Spinal cord (tissue), 10 donors: ENCODE measurements around the gene CBARP. TPM values are rescaled to one million over a fixed set of nuclear protein-coding genes. Genes with fewer than 3 reads are reported as not detected.

Experiments
- DNase-seq, 6 donors: peaks; one replicate each; pipeline versions ENCODE4 v3.0.0 to v3.0.0-alpha.2; 2013 to 2015; ENCODE audit warnings: low spot score in 6 of 6, low read depth in 4 of 6
- H3K27ac ChIP-seq: one replicate; pipeline ENCODE4 v1.5.1; 2013; ENCODE audit warnings: low read depth, low read length, control low read depth
- H3K27me3 ChIP-seq: one replicate; pipeline ENCODE4 v1.6.1; 2013; ENCODE audit warnings: low read length; ENCODE audit not compliant: control insufficient read depth, insufficient read depth
- H3K36me3 ChIP-seq: one replicate; pipeline ENCODE4 v1.6.1; 2013; ENCODE audit warnings: low read length; ENCODE audit not compliant: control insufficient read depth, insufficient read depth
- H3K4me1 ChIP-seq: one replicate; pipeline ENCODE4 v1.6.1; 2013; ENCODE audit warnings: low read length; ENCODE audit not compliant: control insufficient read depth, insufficient read depth
- H3K4me3 ChIP-seq: one replicate; pipeline ENCODE4 v1.5.1; 2013; ENCODE audit warnings: low read depth, low read length, control low read depth
- H3K9me3 ChIP-seq: one replicate; pipeline ENCODE4 v1.6.1; 2013; ENCODE audit warnings: low read length; ENCODE audit not compliant: control insufficient read depth, insufficient read depth
- WGBS: methylation state at CpG from one replicate; pipeline ENCODE4 v1.1.5; 2013; ENCODE audit warnings: missing lambda C conversion rate; ENCODE audit not compliant: insufficient coverage; 5-methylcytosine and 5-hydroxymethylcytosine counted together
- long read RNA-seq, 4 donors: transcript quantifications; one replicate each; lab custom pipeline, GENCODE V29; 2026
- polyA plus RNA-seq, 2 donors: library from polyadenylated mRNA; unstranded; fragments of 120-200 nt; gene quantifications; one replicate each; pipeline ENCODE4 v1.2.1, GENCODE V29; 2013; ENCODE audit not compliant: insufficient read length in 2 of 2
- total RNA-seq, 2 donors: library from RNA; depleted of rRNA in 1 of 2; stranded (reverse); fragments of 120-200 nt in 1 of 2; fragments of >200 nt in 1 of 2; gene quantifications; one replicate each; pipeline versions ENCODE4 v1.2.3 to v1.2.4, GENCODE V29; 2013 to 2014
- donor health status: healthy.

Gene CBARP
- total RNA-seq, result 1 to 10 TPM; 2.7 to 4.6 TPM
- 10 to 100 TPM; 35.4 to 38.6 TPM for polyA plus RNA-seq
- long read RNA-seq, donor 1, full-length matches to known transcripts, result 2 of 583 reads
- long read RNA-seq, donor 1, partial matches to known transcripts, result 568 of 583 reads
- long read RNA-seq, donor 1, other reads (novel, unspliced or antisense), result 13 of 583 reads
- long read RNA-seq, donor 2, partial matches to known transcripts, result 419 of 481 reads
- long read RNA-seq, donor 2, other reads (novel, unspliced or antisense), result 61 of 481 reads
- long read RNA-seq, donor 3, partial matches to known transcripts, result 392 of 411 reads
- long read RNA-seq, donor 3, other reads (novel, unspliced or antisense), result 17 of 411 reads
- long read RNA-seq, donor 4, partial matches to known transcripts, result 2,004 of 2,406 reads
- long read RNA-seq, donor 4, other reads (novel, unspliced or antisense), result 402 of 2,406 reads

- under 1% methylated on average over 87 of the region's 87 CpGs for WGBS
Measured at GRCh38 chr19:1237754-1238368, at the start of gene CBARP. CBARP (minus strand) TSS chr19:1238005; CDS start chr19:1236100, 1,905 bp downstream.

GRCh38 chr19:1286487-1287353, 48.9 kb upstream of the CBARP start:
- no peaks in the 10 kb centered on the region for H3K9me3 ChIP-seq
- no peak overlapping the region for H3K27ac ChIP-seq
- H3K36me3 ChIP-seq, result peaks cover 49% of the 10 kb centered on the region
- WGBS, result 13% methylated on average over 36 of the region's 38 CpGs
- no peaks in the 10 kb centered on the region for H3K27me3 ChIP-seq
- DNase-seq, result no peak
- H3K4me3 ChIP-seq, result peak overlapping the region; percentile 64
- H3K4me1 ChIP-seq, result peaks cover 61% of the 10 kb centered on the region

More at GRCh38 chr19:1237754-1238368, at the start of gene CBARP:
- Histone ChIP-seq H3K4me1 (peaks cover 68% of the 10 kb centered on the region), H3K27me3 (no peaks in the 10 kb centered on the region), H3K36me3 (peaks cover 40% of the 10 kb centered on the region), H3K9me3 (no peaks in the 10 kb centered on the region), H3K4me3 (peak within 1 kb of the TSS; percentile 64), H3K27ac (peak within 1 kb of the TSS; percentile 84)
- peak in 2 of 6 donors; percentile 85 to 86 for DNase-seq

- Histone ChIP-seq H3K9me3 (no peaks in the 10 kb centered on the region), H3K4me3 (peak within 1 kb of the TSS; percentile 64), H3K27me3 (no peaks in the 10 kb centered on the region), H3K27ac (no peak within 1 kb of the TSS), H3K36me3 (peaks cover 46% of the 10 kb centered on the region), H3K4me1 (peaks cover 53% of the 10 kb centered on the region)
- peak in 2 of 6 donors; percentile 64 to 68 for DNase-seq
- under 1% methylated on average over 112 of the region's 113 CpGs for WGBS
Measured at GRCh38 chr19:1285737-1286360, 48.0 kb upstream of the CBARP start, which contains the start of gene EFNA2. EFNA2 (plus strand) TSS chr19:1285873; CDS start chr19:1286169, 296 bp downstream.

- no peak overlapping the region for H3K27ac ChIP-seq
- WGBS, result 10% methylated on average over 43 of the region's 51 CpGs
- H3K36me3 ChIP-seq, result peaks cover 46% of the 10 kb centered on the region
- peak overlapping the region; percentile 9 for H3K4me3 ChIP-seq
- no peaks in the 10 kb centered on the region for H3K27me3 ChIP-seq
- H3K4me1 ChIP-seq, result peaks cover 53% of the 10 kb centered on the region
- DNase-seq, result peak in 1 of 6 donors; percentile 23
- H3K9me3 ChIP-seq, result no peaks in the 10 kb centered on the region
Measured at GRCh38 chr19:1284979-1285736, 47.4 kb upstream of the CBARP start.

GRCh38 chr19:1284293-1284978, 46.6 kb upstream of the CBARP start:
- Histone ChIP-seq H3K9me3 (no peaks in the 10 kb centered on the region), H3K4me1 (peaks cover 57% of the 10 kb centered on the region), H3K4me3 (no peak overlapping the region), H3K27me3 (no peaks in the 10 kb centered on the region), H3K27ac (no peak overlapping the region), H3K36me3 (peaks cover 47% of the 10 kb centered on the region)
- 86% methylated on average over 16 of the region's 20 CpGs for WGBS
- DNase-seq, result no peak

- Histone ChIP-seq H3K27me3 (no peaks in the 10 kb centered on the region), H3K4me1 (peaks cover 55% of the 10 kb centered on the region), H3K36me3 (peaks cover 47% of the 10 kb centered on the region), H3K27ac (no peak overlapping the region), H3K9me3 (no peaks in the 10 kb centered on the region), H3K4me3 (no peak overlapping the region)
- no peak for DNase-seq
- 91% methylated on average over 9 of the region's 12 CpGs for WGBS
Measured at GRCh38 chr19:1283917-1284292, 46.1 kb upstream of the CBARP start.

- Histone ChIP-seq H3K9me3 (no peaks in the 10 kb centered on the region), H3K27me3 (no peaks in the 10 kb centered on the region), H3K36me3 (peaks cover 47% of the 10 kb centered on the region), H3K27ac (no peak overlapping the region), H3K4me3 (no peak overlapping the region), H3K4me1 (peaks cover 50% of the 10 kb centered on the region)
- no peak for DNase-seq
- WGBS, result 67% methylated on average over 21 of the region's 29 CpGs
Measured at GRCh38 chr19:1283207-1283916, 45.6 kb upstream of the CBARP start.
